ENCODE measurements around the gene HMGXB3.

The HMGXB3 gene

DNA sequence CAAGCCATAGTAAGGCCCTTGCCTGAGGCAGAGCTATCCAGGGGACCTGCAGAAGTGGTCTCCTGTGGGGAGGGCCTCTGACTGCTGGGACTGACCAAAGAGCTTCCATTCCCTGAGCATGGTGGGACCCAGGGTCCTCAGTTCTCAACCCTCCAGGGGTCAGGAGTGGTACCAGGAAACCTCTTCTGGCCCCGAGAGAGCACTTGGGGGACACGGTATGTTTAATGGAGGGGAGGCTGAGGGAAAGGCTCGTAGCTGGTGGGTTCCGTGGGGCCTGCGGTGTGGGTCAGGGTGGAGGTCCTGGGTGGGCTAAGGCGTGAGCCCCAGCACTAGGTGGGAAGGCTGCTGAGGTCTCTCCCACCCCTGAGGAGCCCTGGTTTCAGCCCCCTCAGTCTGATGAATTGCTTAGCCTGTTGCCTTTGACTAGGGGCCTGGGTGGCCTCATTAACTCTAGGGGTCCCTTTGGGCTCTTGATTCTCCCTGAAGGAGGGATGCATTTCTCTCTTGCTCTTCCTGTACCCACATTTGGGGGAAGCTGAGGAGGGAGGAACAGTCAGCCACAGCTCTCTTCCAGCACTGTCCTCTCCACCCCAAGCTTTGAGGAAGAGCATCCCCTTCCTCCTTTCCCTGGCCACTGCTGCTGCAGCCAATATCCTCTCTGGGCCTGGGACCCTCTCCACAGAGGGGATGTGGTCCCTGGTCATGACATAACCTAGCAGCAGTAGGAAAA lies 51.9 kb downstream of the HMGXB3 start:
- DNase-seq (ENCODE audit: low read depth, low spot score): no peak
- no CpG with 5 or more reads among the region's 6 CpGs for WGBS (ENCODE audit: insufficient coverage, insufficient read length)
- Histone ChIP-seq H3K4me3 (ENCODE audit: low read length) (no peak overlapping the region), H3K9me3 (ENCODE audit: control insufficient read depth, insufficient read depth, low read length) (no peaks in the 10 kb centered on the region), H3K36me3 (ENCODE audit: control insufficient read depth, insufficient read depth, low read length) (peaks cover 33% of the 10 kb centered on the region), H3K27me3 (ENCODE audit: control insufficient read depth, insufficient read depth, low read length) (no peaks in the 10 kb centered on the region), H3K4me1 (ENCODE audit: control insufficient read depth, insufficient read depth, low read length) (peaks cover under 1% of the 10 kb centered on the region), H3K27ac (ENCODE audit: low read length) (no peak overlapping the region)

DNA sequence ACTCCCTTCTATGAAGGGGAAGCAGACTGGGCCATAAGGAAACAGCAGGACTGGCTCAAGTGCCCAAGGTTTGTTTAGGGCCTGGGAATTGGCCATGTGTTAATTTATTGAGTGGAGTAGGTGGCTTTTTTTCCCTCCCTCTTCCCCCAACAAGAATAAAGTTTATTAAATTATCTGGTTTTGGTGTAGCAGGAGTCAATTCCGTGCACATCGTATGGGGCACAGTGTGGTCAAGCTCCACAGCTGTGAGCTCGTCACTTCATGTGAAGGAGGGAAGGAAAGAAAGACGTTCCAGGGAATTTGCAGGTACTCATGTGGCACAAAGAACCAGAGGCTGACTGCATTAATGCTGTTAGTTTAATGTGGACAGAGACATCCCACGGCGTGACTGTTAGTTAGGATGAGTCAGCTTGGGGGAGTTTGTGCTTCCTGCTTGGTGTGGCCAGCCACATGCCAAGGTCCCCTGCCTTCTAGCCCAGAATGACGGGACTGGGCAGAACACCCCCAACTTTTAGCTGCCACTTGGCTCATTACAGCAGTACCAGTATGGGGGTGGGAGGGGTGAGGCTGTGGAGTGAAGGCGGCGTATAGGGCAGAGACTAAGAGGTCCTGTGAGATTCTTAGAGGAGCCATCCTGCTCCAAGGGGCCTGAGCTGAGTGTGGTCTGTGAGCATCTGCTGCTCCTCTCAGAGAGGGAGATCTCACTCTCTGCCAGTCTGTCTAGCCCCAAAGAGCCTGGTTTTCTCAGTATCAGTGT lies 52.6 kb downstream of the HMGXB3 start:
- WGBS (ENCODE audit: insufficient coverage, insufficient read length): no CpG with 5 or more reads among the region's 9 CpGs
- H3K4me1 ChIP-seq (ENCODE audit: control insufficient read depth, insufficient read depth, low read length): peaks cover 4% of the 10 kb centered on the region
- no peak overlapping the region for H3K4me3 ChIP-seq (ENCODE audit: low read length)
- H3K9me3 ChIP-seq (ENCODE audit: control insufficient read depth, insufficient read depth, low read length): no peaks in the 10 kb centered on the region
- no peak for DNase-seq (ENCODE audit: low read depth, low spot score)
- H3K27ac ChIP-seq (ENCODE audit: low read length): no peak overlapping the region
- no peaks in the 10 kb centered on the region for H3K27me3 ChIP-seq (ENCODE audit: control insufficient read depth, insufficient read depth, low read length)
- H3K36me3 ChIP-seq (ENCODE audit: control insufficient read depth, insufficient read depth, low read length): peaks cover 28% of the 10 kb centered on the region

DNA sequence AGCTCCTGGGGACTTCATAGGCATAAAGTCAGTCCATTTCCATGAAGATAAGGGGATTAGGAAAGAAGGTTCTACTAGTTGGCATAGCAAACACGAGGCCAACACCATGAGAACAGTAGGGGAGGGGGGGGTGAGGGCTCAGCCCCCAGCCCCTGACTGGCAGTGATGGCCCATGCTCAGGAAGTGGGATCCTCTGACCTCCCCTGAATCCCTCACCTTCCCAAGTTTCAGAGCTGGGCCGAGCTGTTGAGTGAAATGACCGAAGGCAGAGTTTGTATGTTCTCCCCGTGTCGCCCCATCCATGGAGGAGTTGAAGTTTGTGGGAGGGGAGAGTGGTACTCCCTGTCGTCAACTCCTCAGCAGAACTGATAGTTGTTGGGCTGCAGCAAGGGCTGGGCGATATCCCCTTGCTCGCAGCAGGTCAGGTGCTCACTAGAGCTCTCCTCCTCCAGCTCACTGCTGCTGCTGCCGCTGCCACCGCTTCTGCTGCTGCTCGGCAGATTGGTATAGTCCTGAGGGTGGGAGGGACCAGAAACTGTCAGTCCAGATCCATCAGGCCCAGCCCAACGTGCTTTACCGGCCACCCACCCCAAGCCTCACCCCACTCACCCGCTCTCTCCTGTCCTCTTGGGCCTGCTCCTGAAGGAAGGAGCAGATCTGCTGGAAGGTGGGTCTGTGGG lies 53.3 kb downstream of the HMGXB3 start:
- no peaks in the 10 kb centered on the region for H3K27me3 ChIP-seq (ENCODE audit: control insufficient read depth, insufficient read depth, low read length)
- no peak overlapping the region for H3K4me3 ChIP-seq (ENCODE audit: low read length)
- H3K9me3 ChIP-seq (ENCODE audit: control insufficient read depth, insufficient read depth, low read length): no peaks in the 10 kb centered on the region
- no CpG with 5 or more reads among the region's 14 CpGs for WGBS (ENCODE audit: insufficient coverage, insufficient read length)
- no peak for DNase-seq (ENCODE audit: low read depth, low spot score)
- H3K27ac ChIP-seq (ENCODE audit: low read length): no peak overlapping the region
- H3K36me3 ChIP-seq (ENCODE audit: control insufficient read depth, insufficient read depth, low read length): peaks cover 28% of the 10 kb centered on the region
- H3K4me1 ChIP-seq (ENCODE audit: control insufficient read depth, insufficient read depth, low read length): peaks cover 5% of the 10 kb centered on the region

DNA sequence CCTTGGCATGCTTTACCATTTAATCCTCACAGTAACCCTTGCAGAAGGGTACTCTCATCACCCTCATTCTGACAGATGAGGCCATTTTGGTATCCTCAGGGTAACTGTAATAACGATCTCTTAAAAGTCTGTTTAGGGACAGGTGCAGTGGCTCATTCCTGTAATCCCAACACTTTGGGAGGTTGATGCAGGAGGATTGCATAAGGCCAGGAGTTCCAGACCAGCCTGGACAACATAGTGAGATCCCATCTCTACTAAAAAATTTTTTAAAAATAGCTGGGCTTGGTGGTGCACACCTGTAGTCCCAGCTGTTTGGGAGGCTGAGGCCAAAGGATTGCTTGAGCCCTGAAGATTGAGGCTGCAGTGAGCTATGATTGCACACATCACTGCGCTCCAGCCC lies 54.0 kb downstream of the HMGXB3 start:
- no CpG with 5 or more reads among the region's 2 CpGs for WGBS (ENCODE audit: insufficient coverage, insufficient read length)
- H3K4me1 ChIP-seq (ENCODE audit: control insufficient read depth, insufficient read depth, low read length): peaks cover 5% of the 10 kb centered on the region
- DNase-seq (ENCODE audit: low read depth, low spot score): no peak
- H3K36me3 ChIP-seq (ENCODE audit: control insufficient read depth, insufficient read depth, low read length): peaks cover 28% of the 10 kb centered on the region
- H3K27me3 ChIP-seq (ENCODE audit: control insufficient read depth, insufficient read depth, low read length): no peaks in the 10 kb centered on the region
- H3K27ac ChIP-seq (ENCODE audit: low read length): no peak overlapping the region
- no peaks in the 10 kb centered on the region for H3K9me3 ChIP-seq (ENCODE audit: control insufficient read depth, insufficient read depth, low read length)
- no peak overlapping the region for H3K4me3 ChIP-seq (ENCODE audit: low read length)

DNA sequence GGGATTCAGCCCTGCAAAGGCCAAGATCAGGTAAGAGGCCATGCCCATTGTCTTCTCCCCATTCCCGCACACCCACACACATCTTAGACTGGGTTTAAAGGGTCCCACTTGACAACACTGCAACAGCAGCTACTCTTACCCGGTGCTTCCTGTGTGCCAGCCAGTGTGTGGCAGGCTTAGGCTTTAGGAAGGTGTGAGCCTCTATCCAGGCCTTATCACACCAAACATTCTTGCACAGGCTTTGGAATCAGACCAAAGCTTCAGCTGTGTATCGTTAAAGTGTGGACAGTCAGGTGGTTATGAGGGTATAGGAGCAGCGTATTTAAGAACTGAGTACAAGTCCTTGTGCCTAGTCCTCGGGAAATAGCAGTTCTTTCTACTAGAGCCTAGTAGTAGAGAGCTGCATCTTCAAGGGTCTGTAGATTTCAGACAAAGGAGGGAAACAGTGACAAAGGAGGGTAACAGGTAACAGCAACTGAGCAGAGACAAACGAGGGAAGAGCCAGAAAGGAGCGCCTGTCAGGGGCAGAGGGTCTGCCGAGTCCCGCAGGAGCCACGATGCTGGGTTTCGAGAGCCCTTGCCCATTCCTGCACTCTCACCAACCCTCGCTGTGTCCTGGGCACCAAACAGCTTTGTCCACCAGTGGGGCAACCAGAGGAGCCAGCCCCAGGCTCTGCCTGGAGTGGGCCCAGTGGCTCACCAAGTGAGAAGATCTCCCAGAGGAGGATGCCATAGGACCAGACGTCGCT lies 55.0 kb downstream of the HMGXB3 start:
- WGBS (ENCODE audit: insufficient coverage, insufficient read length): no CpG with 5 or more reads among the region's 14 CpGs
- no peaks in the 10 kb centered on the region for H3K27me3 ChIP-seq (ENCODE audit: control insufficient read depth, insufficient read depth, low read length)
- H3K4me3 ChIP-seq (ENCODE audit: low read length): no peak overlapping the region
- peaks cover 22% of the 10 kb centered on the region for H3K36me3 ChIP-seq (ENCODE audit: control insufficient read depth, insufficient read depth, low read length)
- peaks cover 5% of the 10 kb centered on the region for H3K4me1 ChIP-seq (ENCODE audit: control insufficient read depth, insufficient read depth, low read length)
- no peaks in the 10 kb centered on the region for H3K9me3 ChIP-seq (ENCODE audit: control insufficient read depth, insufficient read depth, low read length)
- DNase-seq (ENCODE audit: low read depth, low spot score): no peak
- H3K27ac ChIP-seq (ENCODE audit: low read length): no peak overlapping the region

DNA sequence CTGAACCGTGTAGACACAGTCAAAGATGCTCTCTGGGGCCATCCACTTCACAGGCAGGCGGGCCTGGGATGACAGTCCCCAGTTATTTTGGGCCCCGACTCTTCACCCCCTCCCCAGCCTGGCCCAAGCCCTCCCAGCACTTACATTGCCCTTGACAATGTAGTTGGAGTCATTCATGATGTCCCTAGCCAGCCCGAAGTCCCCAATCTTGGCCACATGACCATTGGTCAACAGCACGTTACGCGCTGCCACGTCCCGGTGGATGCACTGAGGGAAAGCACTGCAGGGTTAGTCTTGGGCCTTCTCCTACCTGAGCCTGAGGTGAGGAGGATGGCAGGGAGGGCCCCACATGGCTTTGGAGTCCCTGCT lies 55.5 kb downstream of the HMGXB3 start:
- Histone ChIP-seq H3K27me3 (ENCODE audit: control insufficient read depth, insufficient read depth, low read length) (no peaks in the 10 kb centered on the region), H3K27ac (ENCODE audit: low read length) (no peak overlapping the region), H3K9me3 (ENCODE audit: control insufficient read depth, insufficient read depth, low read length) (no peaks in the 10 kb centered on the region), H3K4me1 (ENCODE audit: control insufficient read depth, insufficient read depth, low read length) (peaks cover 5% of the 10 kb centered on the region), H3K36me3 (ENCODE audit: control insufficient read depth, insufficient read depth, low read length) (peaks cover 18% of the 10 kb centered on the region), H3K4me3 (ENCODE audit: low read length) (no peak overlapping the region)
- DNase-seq (ENCODE audit: low read depth, low spot score): no peak
- WGBS (ENCODE audit: insufficient coverage, insufficient read length): no CpG with 5 or more reads among the region's 9 CpGs

DNA sequence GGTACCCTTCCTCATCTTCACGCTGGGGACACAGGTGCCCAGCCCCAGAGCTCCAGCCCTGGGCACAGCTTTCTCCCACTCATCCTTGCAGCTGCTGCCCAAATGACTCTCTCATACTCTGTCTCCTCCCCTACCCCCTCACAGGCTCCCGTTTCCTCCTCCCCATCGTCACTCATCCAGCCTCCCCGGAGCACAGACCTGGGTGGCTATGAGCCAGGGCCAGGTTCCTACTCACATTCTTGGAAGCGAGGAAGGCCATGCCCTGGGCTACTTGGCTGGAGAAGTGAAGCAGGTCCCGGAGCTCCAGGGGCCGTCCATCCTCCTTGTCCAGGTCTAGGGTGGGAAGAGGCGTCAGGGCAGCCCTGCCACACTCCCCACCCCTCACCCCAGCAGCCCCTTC lies 56.5 kb downstream of the HMGXB3 start:
- H3K4me3 ChIP-seq (ENCODE audit: low read length): no peak overlapping the region; the same call in 1 of the 2 replicates
- H3K27me3 ChIP-seq (ENCODE audit: control insufficient read depth, insufficient read depth, low read length): no peaks in the 10 kb centered on the region
- DNase-seq (ENCODE audit: low read depth, low spot score): no peak
- peaks cover 5% of the 10 kb centered on the region for H3K4me1 ChIP-seq (ENCODE audit: control insufficient read depth, insufficient read depth, low read length)
- H3K27ac ChIP-seq (ENCODE audit: low read length): no peak overlapping the region
- H3K9me3 ChIP-seq (ENCODE audit: control insufficient read depth, insufficient read depth, low read length): no peaks in the 10 kb centered on the region
- peaks cover 10% of the 10 kb centered on the region for H3K36me3 ChIP-seq (ENCODE audit: control insufficient read depth, insufficient read depth, low read length)
- no CpG with 5 or more reads among the region's 8 CpGs for WGBS (ENCODE audit: insufficient coverage, insufficient read length)

DNA sequence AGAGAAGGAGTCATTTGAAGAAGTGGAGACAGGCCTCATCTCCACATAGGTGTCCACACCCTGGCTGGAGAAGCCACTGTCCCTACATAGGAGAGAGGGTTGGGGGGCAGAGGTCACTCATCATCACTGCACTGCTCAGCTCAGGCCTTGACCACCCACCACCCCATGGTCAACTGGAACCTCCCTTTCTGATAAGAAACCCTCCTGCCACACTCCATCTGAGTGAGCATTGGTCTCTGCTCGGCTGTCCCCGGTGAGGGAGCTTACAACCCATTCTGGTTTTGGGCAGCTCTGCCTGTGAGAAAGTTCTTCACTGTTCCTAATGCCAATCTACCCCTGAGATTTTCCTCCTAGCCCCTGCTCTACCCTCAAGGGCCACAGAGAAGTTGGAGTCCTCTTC lies 57.0 kb downstream of the HMGXB3 start:
- Histone ChIP-seq H3K36me3 (ENCODE audit: control insufficient read depth, insufficient read depth, low read length) (peaks cover 10% of the 10 kb centered on the region), H3K4me1 (ENCODE audit: control insufficient read depth, insufficient read depth, low read length) (peaks cover 5% of the 10 kb centered on the region), H3K9me3 (ENCODE audit: control insufficient read depth, insufficient read depth, low read length) (no peaks in the 10 kb centered on the region), H3K27me3 (ENCODE audit: control insufficient read depth, insufficient read depth, low read length) (no peaks in the 10 kb centered on the region), H3K27ac (ENCODE audit: low read length) (no peak overlapping the region), H3K4me3 (ENCODE audit: low read length) (no peak overlapping the region)
- no peak for DNase-seq (ENCODE audit: low read depth, low spot score)
- WGBS (ENCODE audit: insufficient coverage, insufficient read length): no CpG with 5 or more reads among the region's 2 CpGs

DNA sequence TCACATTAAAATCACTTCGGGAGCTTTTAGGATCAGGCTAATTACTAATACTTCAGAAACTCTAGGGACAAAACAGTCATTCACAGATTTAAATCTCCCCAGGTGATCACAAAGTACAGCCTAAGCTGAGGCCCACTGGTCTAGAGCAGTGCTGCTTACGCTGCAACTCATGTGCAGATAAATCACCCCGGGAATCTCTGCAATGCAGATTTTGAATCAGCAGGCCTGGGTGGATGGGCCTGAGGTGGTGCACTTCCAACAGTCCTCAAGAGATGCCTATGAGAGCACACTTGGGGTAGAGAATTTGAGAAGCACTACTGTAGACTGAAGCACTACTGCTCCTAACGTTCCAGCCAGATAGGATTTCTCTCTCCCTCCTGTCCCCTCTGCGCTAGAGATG lies 57.5 kb downstream of the HMGXB3 start:
- no peak overlapping the region for H3K27ac ChIP-seq (ENCODE audit: low read length)
- no peak overlapping the region for H3K4me3 ChIP-seq (ENCODE audit: low read length)
- no peaks in the 10 kb centered on the region for H3K9me3 ChIP-seq (ENCODE audit: control insufficient read depth, insufficient read depth, low read length)
- H3K27me3 ChIP-seq (ENCODE audit: control insufficient read depth, insufficient read depth, low read length): no peaks in the 10 kb centered on the region
- DNase-seq (ENCODE audit: low read depth, low spot score): no peak
- no CpG with 5 or more reads among the region's 5 CpGs for WGBS (ENCODE audit: insufficient coverage, insufficient read length)
- H3K36me3 ChIP-seq (ENCODE audit: control insufficient read depth, insufficient read depth, low read length): peaks cover 10% of the 10 kb centered on the region
- peaks cover 5% of the 10 kb centered on the region for H3K4me1 ChIP-seq (ENCODE audit: control insufficient read depth, insufficient read depth, low read length)

DNA sequence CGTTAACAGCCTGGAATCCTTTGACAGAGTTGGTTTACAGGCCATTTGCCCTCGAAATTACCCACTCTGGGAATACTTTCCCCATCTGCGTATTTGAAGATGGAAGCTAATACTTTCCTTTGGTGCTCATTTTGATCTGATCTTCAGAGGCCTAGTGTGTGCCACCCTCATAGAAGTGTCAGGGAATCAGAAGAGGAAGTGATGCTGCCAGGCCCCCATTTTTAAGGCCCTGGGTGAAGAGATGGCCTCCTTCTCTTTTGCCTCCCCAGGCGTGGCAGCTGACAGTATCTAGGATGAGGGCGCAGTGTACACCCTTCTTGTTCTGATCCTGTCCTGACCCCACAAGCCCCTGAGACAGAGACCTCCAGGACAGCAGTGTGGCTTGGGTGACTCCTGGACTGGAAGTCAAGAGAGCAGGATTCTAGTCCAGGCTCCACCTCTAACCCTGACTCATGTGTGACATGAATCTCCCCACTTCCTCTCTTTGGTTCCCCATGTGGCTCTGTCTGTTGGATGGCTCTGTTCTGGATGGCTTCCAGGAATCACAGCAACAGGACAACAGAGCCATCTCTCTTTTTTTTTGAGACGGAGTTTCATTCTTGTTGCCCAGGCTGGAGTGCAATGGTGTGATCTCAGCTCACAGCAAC lies 58.1 kb downstream of the HMGXB3 start:
- H3K9me3 ChIP-seq (ENCODE audit: control insufficient read depth, insufficient read depth, low read length): no peaks in the 10 kb centered on the region
- peaks cover 5% of the 10 kb centered on the region for H3K4me1 ChIP-seq (ENCODE audit: control insufficient read depth, insufficient read depth, low read length)
- no peak overlapping the region for H3K27ac ChIP-seq (ENCODE audit: low read length)
- no peak for DNase-seq (ENCODE audit: low read depth, low spot score)
- no CpG with 5 or more reads among the region's 6 CpGs for WGBS (ENCODE audit: insufficient coverage, insufficient read length)
- no peak overlapping the region for H3K4me3 ChIP-seq (ENCODE audit: low read length)
- H3K36me3 ChIP-seq (ENCODE audit: control insufficient read depth, insufficient read depth, low read length): peaks cover 4% of the 10 kb centered on the region; the same call in 1 of the 2 replicates
- H3K27me3 ChIP-seq (ENCODE audit: control insufficient read depth, insufficient read depth, low read length): no peaks in the 10 kb centered on the region

Data from iPS DF 6.9 (cell line).